Activated CD8-positive, alpha-beta memory T cell treated with anti-CD3 and anti-CD28 coated beads for 24 hours (primary cell): ENCODE results near the gene ANKRD22.

ENCODE experiments used
- DNase-seq: peaks from one replicate; pipeline ENCODE4 v3.0.0-alpha.2; 2020

Gene ANKRD22

DNA sequence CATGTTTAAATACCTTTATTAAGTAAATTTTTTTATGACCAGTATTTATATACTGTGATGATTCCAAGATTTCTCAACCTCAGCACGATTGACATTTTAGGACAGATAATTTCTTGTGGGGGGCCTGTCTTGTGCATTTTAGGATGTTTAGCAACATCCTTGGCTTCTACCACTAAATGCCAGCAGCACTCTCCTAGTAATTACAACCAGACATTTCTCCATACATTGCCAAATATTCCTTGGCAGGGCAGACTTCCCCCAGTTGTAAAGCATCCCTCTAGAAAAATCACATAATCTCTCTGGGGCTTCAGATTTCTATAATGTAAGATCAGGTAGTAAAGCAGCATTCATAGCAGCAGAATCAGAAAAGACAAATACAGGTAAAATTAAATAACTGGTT is 56.9 kb downstream of the ANKRD22 start:
- DNase-seq: no peak

DNA sequence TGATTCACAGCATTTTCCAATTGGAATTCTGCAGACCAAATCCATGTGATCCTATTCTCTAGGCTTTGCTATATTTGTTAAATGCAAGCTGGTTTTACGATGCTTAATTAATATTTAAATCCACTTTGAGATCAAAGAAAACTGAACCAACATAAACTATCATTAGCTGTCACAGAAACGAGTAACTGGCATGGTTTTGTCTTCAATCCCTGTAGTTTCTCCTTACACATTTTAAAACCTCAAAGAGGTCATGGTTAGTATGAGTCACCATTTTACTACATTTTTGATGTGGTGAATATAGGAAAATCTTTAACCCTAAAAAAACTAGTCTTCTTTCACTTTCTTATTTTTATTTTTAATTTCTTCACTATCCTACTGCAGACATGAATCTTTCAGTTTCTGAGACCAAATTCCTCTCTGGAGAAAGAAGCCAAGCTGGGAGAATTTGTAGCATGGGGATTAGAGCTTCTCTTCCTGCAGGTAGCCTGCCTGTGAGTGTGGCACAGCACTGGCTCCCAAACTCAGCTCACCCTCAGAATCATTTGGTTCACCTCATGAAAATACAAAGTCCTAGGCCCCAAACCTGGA is 57.8 kb downstream of the ANKRD22 start:
- DNase-seq: no peak

DNA sequence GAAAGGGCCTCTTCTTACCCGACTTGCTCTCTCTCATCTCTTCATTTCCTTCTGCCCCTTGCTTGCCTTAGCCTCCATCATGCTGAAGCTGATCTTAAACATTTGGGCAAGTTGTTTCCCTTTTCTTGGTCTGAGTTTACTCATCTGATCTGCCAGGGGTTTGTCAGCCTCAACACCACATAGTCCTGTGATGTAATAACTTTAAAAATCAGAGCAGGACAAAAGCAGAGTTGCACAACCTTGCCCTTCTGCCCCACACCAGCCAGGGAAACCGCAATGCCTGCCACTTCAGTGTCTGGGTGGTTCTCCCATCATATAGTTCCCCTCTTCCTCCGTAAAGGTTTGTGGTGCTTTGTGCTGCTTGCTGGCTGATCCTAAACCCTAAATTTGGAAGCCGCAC is 59.0 kb downstream of the ANKRD22 start:
- DNase-seq: no peak

DNA sequence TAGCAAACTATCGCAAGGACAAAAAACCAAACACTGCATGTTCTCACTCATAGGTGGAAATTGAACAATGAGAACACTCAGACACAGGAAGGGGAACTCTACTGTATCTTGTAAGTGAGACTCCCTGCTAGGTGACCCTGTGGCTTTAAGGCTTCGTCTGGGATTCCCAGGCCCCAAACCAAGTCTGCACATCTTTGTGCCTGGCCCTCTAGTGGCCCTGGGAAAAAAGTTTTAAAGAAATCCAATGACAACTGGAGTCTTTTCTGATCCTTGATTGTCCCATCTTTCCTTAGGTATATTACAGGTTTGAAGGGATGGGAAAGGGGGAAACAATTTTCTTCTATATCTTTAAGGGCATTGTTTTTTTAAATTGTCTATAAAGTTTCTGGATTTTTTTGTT is 59.7 kb downstream of the ANKRD22 start:
- DNase-seq: no peak

DNA sequence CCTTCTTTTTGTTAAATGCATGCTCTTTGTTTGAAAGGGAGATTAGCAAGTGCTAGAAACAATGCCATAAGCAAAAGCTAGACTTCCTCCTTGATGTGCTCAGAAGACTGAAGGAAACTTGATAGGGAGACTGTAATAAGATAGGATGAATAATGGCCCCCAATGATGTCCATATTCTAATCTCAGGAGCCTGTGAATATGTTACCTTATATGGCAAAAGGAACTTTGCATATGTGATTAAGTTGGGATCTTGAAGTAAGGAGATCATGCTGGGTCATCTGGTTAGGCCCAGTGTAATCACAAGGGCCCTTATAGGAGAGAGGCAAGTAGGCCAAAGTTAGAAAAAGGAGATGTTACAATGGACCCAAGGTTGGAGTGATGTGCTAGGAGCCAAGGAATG is 62.7 kb downstream of the ANKRD22 start:
- no peak for DNase-seq

DNA sequence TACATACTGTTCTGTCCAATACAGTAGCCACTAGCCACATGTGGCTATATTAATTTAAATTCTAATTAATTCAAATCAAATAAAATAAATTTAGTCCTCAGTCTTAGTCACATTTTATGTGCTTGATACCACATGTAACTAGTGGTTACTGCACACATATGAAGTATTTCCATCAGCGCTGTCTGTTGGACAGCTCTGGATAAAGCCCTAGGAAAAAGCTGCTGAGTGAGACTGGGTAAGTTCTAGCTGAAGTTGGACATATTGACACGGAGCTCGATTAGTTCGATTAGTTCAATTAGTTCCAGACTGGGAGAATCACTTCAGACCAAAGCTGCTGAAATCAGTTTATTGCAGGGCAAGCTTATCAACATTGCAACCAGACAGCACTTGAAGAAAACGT is 64.2 kb downstream of the ANKRD22 start:
- no peak for DNase-seq

DNA sequence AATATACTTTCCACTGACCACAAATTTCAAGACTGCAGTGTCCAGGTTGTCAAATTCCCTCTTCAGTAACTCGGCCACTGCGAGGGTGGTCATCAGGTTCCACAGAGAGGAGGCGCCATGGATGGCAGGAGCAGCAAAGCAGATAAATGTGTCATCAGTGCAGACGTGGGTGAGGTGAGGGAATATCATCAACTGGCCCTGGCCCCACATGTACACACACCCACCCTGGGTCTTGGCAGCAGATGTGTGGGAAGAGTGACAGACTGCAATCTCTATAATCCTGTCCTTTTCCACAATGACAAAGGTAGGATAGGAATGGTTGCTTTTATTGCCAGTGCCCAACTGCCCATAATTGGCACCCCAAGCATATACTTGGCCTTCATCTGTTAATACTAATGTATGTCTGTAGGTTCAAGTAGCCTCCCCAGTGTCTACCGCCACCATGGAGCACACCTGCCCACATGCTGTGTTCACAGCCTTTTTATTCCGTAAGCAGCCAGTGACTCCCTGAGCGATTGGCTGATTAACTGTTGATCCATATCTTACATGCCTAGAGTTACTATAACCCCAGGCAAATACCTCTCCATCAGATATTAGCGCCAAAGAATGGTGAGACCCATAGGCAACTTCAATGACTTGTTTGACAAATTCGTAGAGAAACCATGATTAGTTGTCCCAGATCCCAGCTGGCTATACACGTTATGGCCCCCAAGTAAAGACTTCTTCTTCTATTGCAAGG is 65.4 kb downstream of the ANKRD22 start:
- no peak for DNase-seq

DNA sequence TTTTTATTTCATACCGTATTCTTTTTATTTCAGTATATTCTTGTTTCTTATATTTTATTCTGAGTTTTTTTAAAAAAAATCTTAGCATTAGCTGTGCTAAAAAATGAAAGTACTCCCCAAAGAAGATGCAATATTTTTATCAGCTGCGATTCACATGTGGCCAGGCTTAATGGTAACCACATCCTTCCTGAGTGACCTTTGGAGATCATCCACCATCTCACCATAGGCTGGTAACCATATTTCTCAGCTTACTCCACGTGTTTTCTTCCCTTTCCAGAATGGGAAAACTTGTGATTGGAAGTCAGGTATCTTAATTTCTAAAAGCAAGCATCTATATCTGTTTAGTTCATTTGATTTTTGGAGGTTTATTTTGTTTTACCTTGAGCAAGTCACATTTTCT is 67.9 kb downstream of the ANKRD22 start:
- no peak for DNase-seq

DNA sequence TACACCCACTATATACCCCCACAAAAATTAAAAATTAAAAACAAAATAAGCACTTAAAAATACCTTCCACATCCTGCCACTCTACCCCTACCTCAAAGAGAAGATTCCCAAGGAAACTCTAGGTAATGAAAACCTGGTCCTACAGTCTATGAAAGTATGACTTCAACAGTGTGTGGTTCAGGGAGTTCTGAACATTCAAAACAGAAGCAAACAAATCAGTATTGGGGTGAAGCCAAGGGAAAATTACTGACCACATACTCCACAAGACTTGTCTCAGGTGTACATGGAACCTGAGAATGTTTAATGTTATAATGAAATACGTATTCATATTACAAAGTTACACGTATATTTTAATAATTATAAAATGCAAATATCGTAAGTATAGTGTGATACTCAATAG is 69.4 kb downstream of the ANKRD22 start:
- no peak for DNase-seq

DNA sequence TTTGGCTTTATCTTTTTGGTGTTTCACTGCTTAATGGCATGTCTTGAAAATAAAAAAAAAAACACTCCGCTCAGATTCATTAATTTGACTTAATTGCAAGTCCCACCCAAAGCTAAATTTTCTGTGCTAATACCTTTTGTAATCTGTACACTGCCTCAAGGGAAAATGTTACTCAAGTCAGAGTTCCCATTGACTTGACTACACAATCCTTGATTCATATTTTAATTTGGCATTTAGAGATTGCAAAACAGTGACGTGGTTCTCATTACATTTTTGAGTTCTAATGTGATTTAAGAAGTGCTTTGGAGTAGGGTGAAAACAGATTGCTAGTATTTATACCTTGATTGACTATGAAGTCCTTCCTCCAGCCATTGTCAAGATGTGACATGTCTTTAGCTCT is 70.4 kb downstream of the ANKRD22 start:
- no peak for DNase-seq
